ENCODE measurements around the gene ALDH1B1. TPM values are rescaled to one million over a fixed set of nuclear protein-coding genes. Genes with fewer than 3 reads are reported as not detected.

ALDH1B1 gene
- total RNA-seq, 1 experiment from 2014 or later, result 55.5 TPM

GRCh38 chr9:38442473-38443096, 50.1 kb downstream of the ALDH1B1 start:
- POLR2A ChIA-PET, result no interaction called here
- no peaks in the 10 kb centered on the region for H3K36me3 Mint-ChIP-seq
- DNase-seq (ENCODE audit: low spot score) (no peak), ATAC-seq (no peak)
- no peak overlapping the region for H3K27ac Mint-ChIP-seq
- no peaks in the 10 kb centered on the region for H3K9me3 Mint-ChIP-seq
- H3K4me3 Mint-ChIP-seq, result no peak overlapping the region
- CTCF ChIA-PET, result interaction anchor here (0.7 kb wide), 1 partner anchor 11 kb away, joined by 3 read pairs; no protein-coding TSS in a partner anchor
- H3K27me3 Mint-ChIP-seq (ENCODE audit: low read depth), result no peaks in the 10 kb centered on the region
- TF ChIP-seq, protein P1, sequence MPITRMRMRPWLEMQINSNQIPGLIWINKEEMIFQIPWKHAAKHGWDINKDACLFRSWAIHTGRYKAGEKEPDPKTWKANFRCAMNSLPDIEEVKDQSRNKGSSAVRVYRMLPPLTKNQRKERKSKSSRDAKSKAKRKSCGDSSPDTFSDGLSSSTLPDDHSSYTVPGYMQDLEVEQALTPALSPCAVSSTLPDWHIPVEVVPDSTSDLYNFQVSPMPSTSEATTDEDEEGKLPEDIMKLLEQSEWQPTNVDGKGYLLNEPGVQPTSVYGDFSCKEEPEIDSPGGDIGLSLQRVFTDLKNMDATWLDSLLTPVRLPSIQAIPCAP (CRISPR knock-in tag; IDR thresholded peaks at IDR 0.05), result no peak
- TF ChIP-seq, protein P2, sequence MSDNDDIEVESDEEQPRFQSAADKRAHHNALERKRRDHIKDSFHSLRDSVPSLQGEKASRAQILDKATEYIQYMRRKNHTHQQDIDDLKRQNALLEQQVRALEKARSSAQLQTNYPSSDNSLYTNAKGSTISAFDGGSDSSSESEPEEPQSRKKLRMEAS (CRISPR knock-in tag; IDR thresholded peaks at IDR 0.05), result no peak
- TF ChIP-seq E2F1 (CRISPR knock-in tag; IDR thresholded peaks at IDR 0.05) (no peak), ZNF232 (CRISPR knock-in tag; IDR thresholded peaks at IDR 0.05) (no peak), FOXP1 (CRISPR knock-in tag; IDR thresholded peaks at IDR 0.05; ENCODE audit: borderline replicate concordance) (no peak), HMGA2 (CRISPR knock-in tag; IDR thresholded peaks at IDR 0.05) (no peak), ZNF423 (CRISPR knock-in tag; IDR thresholded peaks at IDR 0.05) (no peak)
- TF ChIP-seq, protein P3, sequence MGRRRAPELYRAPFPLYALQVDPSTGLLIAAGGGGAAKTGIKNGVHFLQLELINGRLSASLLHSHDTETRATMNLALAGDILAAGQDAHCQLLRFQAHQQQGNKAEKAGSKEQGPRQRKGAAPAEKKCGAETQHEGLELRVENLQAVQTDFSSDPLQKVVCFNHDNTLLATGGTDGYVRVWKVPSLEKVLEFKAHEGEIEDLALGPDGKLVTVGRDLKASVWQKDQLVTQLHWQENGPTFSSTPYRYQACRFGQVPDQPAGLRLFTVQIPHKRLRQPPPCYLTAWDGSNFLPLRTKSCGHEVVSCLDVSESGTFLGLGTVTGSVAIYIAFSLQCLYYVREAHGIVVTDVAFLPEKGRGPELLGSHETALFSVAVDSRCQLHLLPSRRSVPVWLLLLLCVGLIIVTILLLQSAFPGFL (CRISPR knock-in tag; IDR thresholded peaks at IDR 0.05; ENCODE audit: borderline replicate concordance), result no peak
- TF ChIP-seq, protein P4, sequence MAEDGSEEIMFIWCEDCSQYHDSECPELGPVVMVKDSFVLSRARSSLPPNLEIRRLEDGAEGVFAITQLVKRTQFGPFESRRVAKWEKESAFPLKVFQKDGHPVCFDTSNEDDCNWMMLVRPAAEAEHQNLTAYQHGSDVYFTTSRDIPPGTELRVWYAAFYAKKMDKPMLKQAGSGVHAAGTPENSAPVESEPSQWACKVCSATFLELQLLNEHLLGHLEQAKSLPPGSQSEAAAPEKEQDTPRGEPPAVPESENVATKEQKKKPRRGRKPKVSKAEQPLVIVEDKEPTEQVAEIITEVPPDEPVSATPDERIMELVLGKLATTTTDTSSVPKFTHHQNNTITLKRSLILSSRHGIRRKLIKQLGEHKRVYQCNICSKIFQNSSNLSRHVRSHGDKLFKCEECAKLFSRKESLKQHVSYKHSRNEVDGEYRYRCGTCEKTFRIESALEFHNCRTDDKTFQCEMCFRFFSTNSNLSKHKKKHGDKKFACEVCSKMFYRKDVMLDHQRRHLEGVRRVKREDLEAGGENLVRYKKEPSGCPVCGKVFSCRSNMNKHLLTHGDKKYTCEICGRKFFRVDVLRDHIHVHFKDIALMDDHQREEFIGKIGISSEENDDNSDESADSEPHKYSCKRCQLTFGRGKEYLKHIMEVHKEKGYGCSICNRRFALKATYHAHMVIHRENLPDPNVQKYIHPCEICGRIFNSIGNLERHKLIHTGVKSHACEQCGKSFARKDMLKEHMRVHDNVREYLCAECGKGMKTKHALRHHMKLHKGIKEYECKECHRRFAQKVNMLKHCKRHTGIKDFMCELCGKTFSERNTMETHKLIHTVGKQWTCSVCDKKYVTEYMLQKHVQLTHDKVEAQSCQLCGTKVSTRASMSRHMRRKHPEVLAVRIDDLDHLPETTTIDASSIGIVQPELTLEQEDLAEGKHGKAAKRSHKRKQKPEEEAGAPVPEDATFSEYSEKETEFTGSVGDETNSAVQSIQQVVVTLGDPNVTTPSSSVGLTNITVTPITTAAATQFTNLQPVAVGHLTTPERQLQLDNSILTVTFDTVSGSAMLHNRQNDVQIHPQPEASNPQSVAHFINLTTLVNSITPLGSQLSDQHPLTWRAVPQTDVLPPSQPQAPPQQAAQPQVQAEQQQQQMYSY (CRISPR knock-in tag; IDR thresholded peaks at IDR 0.05), result no peak
- TF ChIP-seq, protein P5, sequence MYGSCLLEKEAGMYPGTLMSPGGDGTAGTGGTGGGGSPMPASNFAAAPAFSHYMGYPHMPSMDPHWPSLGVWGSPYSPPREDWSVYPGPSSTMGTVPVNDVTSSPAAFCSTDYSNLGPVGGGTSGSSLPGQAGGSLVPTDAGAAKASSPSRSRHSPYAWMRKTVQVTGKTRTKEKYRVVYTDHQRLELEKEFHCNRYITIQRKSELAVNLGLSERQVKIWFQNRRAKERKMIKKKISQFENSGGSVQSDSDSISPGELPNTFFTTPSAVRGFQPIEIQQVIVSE (CRISPR knock-in tag; IDR thresholded peaks at IDR 0.05; ENCODE audit: borderline replicate concordance), result no peak
- 0 out of 2 replicates have a peak, but pooled peaks cover 3% of the 10 kb centered on the region for H3K4me1 Mint-ChIP-seq

DNA sequence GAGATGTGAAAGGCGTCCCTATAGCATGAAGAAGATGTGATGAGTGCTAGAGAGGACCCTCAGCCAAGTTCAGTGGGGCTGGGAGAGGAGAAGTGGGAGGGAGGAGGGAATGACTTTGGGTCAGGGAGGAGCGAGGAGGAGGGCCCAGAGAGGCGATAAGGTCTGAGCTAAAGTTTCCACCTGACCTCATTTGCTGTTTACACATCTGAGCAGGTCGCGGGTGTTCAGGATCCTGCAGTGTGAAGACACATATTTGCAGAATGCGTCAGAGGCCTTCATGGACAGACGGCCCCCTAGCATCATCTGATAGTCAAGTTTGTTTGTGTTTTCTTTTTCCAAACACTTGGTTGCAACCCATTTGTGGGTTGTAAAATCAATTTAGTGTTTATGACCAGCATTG, 50.7 kb downstream of the ALDH1B1 start:
- Mint-ChIP-seq H3K4me1 (0 out of 2 replicates have a peak, but pooled peaks cover 3% of the 10 kb centered on the region), H3K9me3 (no peaks in the 10 kb centered on the region), H3K36me3 (no peaks in the 10 kb centered on the region), H3K4me3 (no peak overlapping the region), H3K27ac (no peak overlapping the region), H3K27me3 (ENCODE audit: low read depth) (no peaks in the 10 kb centered on the region)
- no peak for ATAC-seq
- CTCF ChIA-PET, result interaction anchor here (0.7 kb wide), 1 partner anchor 11 kb away, joined by 3 read pairs; no protein-coding TSS in a partner anchor
- POLR2A ChIA-PET, result no interaction called here
- DNase-seq (ENCODE audit: low spot score), result no peak
- TF ChIP-seq FOXJ3 (CRISPR knock-in tag; IDR thresholded peaks at IDR 0.05; ENCODE audit: borderline replicate concordance) (no peak), ZBTB21 (CRISPR knock-in tag; IDR thresholded peaks at IDR 0.05; ENCODE audit: borderline replicate concordance) (no peak), NR3C1 (CRISPR knock-in tag; conservative IDR thresholded peaks at IDR 0.05; ENCODE audit: low read depth) (no peak), NFYB (CRISPR knock-in tag; conservative IDR thresholded peaks at IDR 0.05; ENCODE audit: low read depth) (no peak), ETV6 (CRISPR knock-in tag; IDR thresholded peaks at IDR 0.05) (no peak), SMAD3 (CRISPR knock-in tag; IDR thresholded peaks at IDR 0.05; ENCODE audit: borderline replicate concordance) (no peak), MYBL2 (CRISPR knock-in tag; IDR thresholded peaks at IDR 0.05) (no peak), JAZF1 (CRISPR knock-in tag; IDR thresholded peaks at IDR 0.05) (no peak)
- TF ChIP-seq, protein P6, sequence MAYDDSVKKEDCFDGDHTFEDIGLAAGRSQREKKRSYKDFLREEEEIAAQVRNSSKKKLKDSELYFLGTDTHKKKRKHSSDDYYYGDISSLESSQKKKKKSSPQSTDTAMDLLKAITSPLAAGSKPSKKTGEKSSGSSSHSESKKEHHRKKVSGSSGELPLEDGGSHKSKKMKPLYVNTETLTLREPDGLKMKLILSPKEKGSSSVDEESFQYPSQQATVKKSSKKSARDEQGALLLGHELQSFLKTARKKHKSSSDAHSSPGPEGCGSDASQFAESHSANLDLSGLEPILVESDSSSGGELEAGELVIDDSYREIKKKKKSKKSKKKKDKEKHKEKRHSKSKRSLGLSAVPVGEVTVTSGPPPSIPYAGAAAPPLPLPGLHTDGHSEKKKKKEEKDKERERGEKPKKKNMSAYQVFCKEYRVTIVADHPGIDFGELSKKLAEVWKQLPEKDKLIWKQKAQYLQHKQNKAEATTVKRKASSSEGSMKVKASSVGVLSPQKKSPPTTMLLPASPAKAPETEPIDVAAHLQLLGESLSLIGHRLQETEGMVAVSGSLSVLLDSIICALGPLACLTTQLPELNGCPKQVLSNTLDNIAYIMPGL (CRISPR knock-in tag; IDR thresholded peaks at IDR 0.05), result no peak
- TF ChIP-seq, protein P7, sequence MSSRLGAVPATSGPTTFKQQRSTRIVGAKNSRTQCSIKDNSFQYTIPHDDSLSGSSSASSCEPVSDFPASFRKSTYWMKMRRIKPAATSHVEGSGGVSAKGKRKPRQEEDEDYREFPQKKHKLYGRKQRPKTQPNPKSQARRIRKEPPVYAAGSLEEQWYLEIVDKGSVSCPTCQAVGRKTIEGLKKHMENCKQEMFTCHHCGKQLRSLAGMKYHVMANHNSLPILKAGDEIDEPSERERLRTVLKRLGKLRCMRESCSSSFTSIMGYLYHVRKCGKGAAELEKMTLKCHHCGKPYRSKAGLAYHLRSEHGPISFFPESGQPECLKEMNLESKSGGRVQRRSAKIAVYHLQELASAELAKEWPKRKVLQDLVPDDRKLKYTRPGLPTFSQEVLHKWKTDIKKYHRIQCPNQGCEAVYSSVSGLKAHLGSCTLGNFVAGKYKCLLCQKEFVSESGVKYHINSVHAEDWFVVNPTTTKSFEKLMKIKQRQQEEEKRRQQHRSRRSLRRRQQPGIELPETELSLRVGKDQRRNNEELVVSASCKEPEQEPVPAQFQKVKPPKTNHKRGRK (CRISPR knock-in tag; IDR thresholded peaks at IDR 0.05; ENCODE audit: borderline replicate concordance), result no peak
- TF ChIP-seq, protein P8, sequence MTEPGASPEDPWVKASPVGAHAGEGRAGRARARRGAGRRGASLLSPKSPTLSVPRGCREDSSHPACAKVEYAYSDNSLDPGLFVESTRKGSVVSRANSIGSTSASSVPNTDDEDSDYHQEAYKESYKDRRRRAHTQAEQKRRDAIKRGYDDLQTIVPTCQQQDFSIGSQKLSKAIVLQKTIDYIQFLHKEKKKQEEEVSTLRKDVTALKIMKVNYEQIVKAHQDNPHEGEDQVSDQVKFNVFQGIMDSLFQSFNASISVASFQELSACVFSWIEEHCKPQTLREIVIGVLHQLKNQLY (CRISPR knock-in tag; IDR thresholded peaks at IDR 0.05), result no peak

Measured in WTC11 (cell line).